Caco-2 (cell line): ENCODE measurements around the gene IL22. TPM values are rescaled to one million over a fixed set of nuclear protein-coding genes. Genes with fewer than 3 reads are reported as not detected.

Source experiments
- BruUV-seq: library from RNA; stranded (reverse); fragments of 400-500 nt; replicated peaks from 2 replicates; lab custom pipeline; 2021; lab: Mats Ljungman, UMichigan
- CTCF ChIA-PET: fragments of 300-600 bp; sonication (Branson Sonifier 250); formaldehyde crosslinking; loops from one replicate; lab custom pipeline; 2022; ENCODE audit warnings: antibody characterized with exemption; lab: Charles Lee
- POLR2A ChIA-PET: fragments of 300-600 bp; sonication (Branson Sonifier 250); formaldehyde crosslinking; loops from one replicate; lab custom pipeline; 2022; ENCODE audit warnings: antibody characterized with exemption; lab: Charles Lee
- DNase-seq, 2 experiments: peaks; one replicate each; pipeline versions ENCODE4 v3.0.0 to v3.0.0-alpha.2; 2020 to 2022
- H3K27me3 ChIP-seq: replicated peaks from 2 replicates; pipeline ENCODE4 v1.6.0; 2011; ENCODE audit warnings: low read length; ENCODE audit not compliant: control insufficient read depth, insufficient read depth
- H3K36me3 ChIP-seq: 2 replicates; pipeline ENCODE4 v1.5.1; 2011; ENCODE audit warnings: low read length; ENCODE audit not compliant: control insufficient read depth, insufficient read depth
- H3K4me1 ChIP-seq: fragments of 250-450 bp; sonication (Bioruptor Pico); 2 replicates; pipeline ENCODE4 v1.5.1; 2020; ENCODE audit warnings: mild to moderate bottlenecking
- H3K4me3 ChIP-seq: 2 replicates; pipeline ENCODE4 v1.5.1; 2011; ENCODE audit warnings: low read depth, mild to moderate bottlenecking, control low read depth, low read length
- H3K9me3 ChIP-seq: fragments of 250-450 bp; sonication (Bioruptor Pico); 2 replicates; pipeline ENCODE4 v1.5.1; 2020; ENCODE audit warnings: mild to moderate bottlenecking, moderate library complexity
- H3K27ac Mint-ChIP-seq: one replicate; pipeline ENCODE4 v1.8.0; 2022; ENCODE audit warnings: mixed read lengths; ENCODE audit not compliant: unreplicated experiment
- H3K27me3 Mint-ChIP-seq: one replicate; pipeline ENCODE4 v1.8.0; 2022; ENCODE audit warnings: mixed read lengths; ENCODE audit not compliant: insufficient read depth, unreplicated experiment
- H3K36me3 Mint-ChIP-seq: one replicate; pipeline ENCODE4 v1.8.0; 2022; ENCODE audit warnings: mild to moderate bottlenecking, mixed read lengths; ENCODE audit not compliant: insufficient read depth, unreplicated experiment
- H3K4me1 Mint-ChIP-seq: one replicate; pipeline ENCODE4 v1.8.0; 2022; ENCODE audit warnings: low read depth, mixed read lengths; ENCODE audit not compliant: unreplicated experiment
- H3K4me3 Mint-ChIP-seq: one replicate; pipeline ENCODE4 v1.8.0; 2022; ENCODE audit warnings: mild to moderate bottlenecking, moderate library complexity, mixed read lengths; ENCODE audit not compliant: unreplicated experiment
- H3K9me3 Mint-ChIP-seq: one replicate; pipeline ENCODE4 v1.8.0; 2022; ENCODE audit warnings: mixed read lengths; ENCODE audit not compliant: unreplicated experiment
- CTCF ChIP-seq, 2 experiments: fragments of 200-600 bp in 1 of 2; IDR thresholded peaks; 1 replicate in 1 of 2; 2 replicates in 1 of 2; pipeline versions ENCODE4 v1.5.1 to v1.8.0; 2011 to 2022; ENCODE audit warnings: antibody characterized with exemption in 1 of 2, control low read depth in 1 of 2, inconsistent platforms in 1 of 2, low read depth in 1 of 2, low read length in 1 of 2, mild to moderate bottlenecking in 1 of 2, moderate library complexity in 1 of 2; ENCODE audit not compliant: insufficient read depth in 1 of 2, severe bottlenecking in 1 of 2, unreplicated experiment in 1 of 2
- intact Hi-C: fragments of 100-400 bp; cut with micrococcal nuclease; formaldehyde crosslinking; loops from one replicate; pipeline ENCODE4 v1.10.0; 2022; ENCODE audit not compliant: unreplicated experiment
- total RNA-seq: library from RNA; stranded (reverse); gene quantifications from 2 replicates; pipeline ENCODE4 v1.2.3, GENCODE V29; 2022

The IL22 gene
- total RNA-seq, 1 experiment from 2014 or later, result not detected

DNA sequence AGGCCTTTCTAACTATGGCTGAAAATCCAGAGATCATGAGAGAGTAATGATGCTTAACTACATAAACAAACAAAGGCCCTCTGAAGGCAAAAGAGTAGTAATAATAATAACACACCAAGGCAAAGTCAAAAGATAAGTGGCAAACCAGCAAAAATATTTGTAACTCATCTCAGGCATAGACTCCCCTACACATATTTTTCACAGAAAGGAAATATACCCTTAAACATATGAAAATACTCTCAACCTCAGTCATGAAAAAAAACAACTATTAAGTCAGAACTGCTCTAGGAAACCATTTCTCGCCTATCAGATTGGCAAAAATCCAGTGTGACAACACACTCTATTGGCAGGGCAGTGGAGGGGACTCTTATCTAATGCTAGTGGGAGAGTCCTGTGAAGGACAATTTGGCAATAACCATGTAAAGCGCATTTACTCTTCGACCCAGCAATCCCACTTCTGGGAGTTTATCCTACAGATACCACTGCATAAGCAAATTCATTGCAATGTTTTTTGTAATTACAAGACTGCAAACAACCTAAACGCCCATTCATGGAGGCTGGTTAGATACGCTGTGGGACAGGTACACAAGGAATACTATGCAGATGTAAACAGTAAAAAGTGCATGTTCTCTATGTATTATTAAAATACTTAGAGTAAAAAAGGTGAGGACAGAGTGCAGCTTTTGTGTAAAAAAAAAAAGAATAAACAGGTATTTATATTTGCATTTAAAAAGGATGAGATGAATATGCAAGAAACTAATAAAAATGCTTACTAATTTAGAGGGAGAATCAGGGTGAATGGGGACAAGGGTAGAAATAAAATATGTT lies 26.0 kb upstream of the IL22 start:
- no peak for DNase-seq
- TF ChIP-seq CTCF (IDR thresholded peaks at IDR 0.05; ENCODE audit: insufficient read depth in 1 of 2, low read depth in 1 of 2, low read length in 1 of 2, severe bottlenecking in 1 of 2, unreplicated experiment in 1 of 2), result no peak
- H3K4me3 ChIP-seq, result no peak overlapping the region
- Mint-ChIP-seq H3K4me3 (no peak overlapping the region), H3K4me1 (peaks cover 6% of the 10 kb centered on the region), H3K9me3 (no peaks in the 10 kb centered on the region), H3K36me3 (no peaks in the 10 kb centered on the region), H3K27me3 (peaks cover 7% of the 10 kb centered on the region), H3K27ac (no peak overlapping the region)
- no peaks in the 10 kb centered on the region for H3K36me3 ChIP-seq
- H3K4me1 ChIP-seq, result no peaks in the 10 kb centered on the region
- POLR2A ChIA-PET, result no interaction called here
- no peaks in the 10 kb centered on the region for H3K27me3 ChIP-seq
- intact Hi-C loops, result no loop called here
- CTCF ChIA-PET, result no interaction called here
- no peaks in the 10 kb centered on the region for H3K9me3 ChIP-seq
- no TSS peak for BruUV-seq

GRCh38 chr12:68276402-68276930 lies 23.1 kb upstream of the IL22 start:
- H3K27ac Mint-ChIP-seq, result no peak overlapping the region
- ChIA-PET CTCF (no interaction called here), POLR2A (no interaction called here)
- H3K36me3 Mint-ChIP-seq, result no peaks in the 10 kb centered on the region
- Histone ChIP-seq H3K4me3 (no peak overlapping the region), H3K9me3 (no peaks in the 10 kb centered on the region), H3K4me1 (no peaks in the 10 kb centered on the region), H3K27me3 (no peaks in the 10 kb centered on the region), H3K36me3 (no peaks in the 10 kb centered on the region)
- H3K27me3 Mint-ChIP-seq, result peaks cover 2% of the 10 kb centered on the region
- no peak overlapping the region for H3K4me3 Mint-ChIP-seq
- intact Hi-C loops, result no loop called here
- no peaks in the 10 kb centered on the region for H3K9me3 Mint-ChIP-seq
- no TSS peak for BruUV-seq
- no peak for DNase-seq
- H3K4me1 Mint-ChIP-seq, result peaks cover 6% of the 10 kb centered on the region
- TF ChIP-seq CTCF (IDR thresholded peaks at IDR 0.05; ENCODE audit: insufficient read depth in 1 of 2, low read depth in 1 of 2, low read length in 1 of 2, severe bottlenecking in 1 of 2, unreplicated experiment in 1 of 2), result no peak

DNA sequence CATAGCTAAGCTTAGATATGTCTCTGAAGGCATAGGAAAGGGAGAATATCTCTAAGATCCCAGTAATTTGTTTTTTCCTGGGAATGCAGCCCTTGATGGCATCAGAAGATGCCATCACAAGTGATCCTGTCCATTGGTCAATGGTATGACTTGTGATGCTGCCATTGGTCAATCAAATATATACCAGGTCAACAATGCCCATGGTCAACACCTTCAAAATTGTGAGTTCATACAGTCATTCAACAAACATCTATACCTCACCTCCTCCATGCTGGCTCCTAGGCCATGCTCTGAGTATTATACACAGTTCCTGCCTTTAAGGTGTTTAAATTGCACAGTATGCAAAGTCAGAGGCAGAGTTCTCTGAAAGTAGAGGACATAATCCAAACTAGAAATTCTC lies 19.3 kb upstream of the IL22 start:
- H3K4me1 ChIP-seq, result no peaks in the 10 kb centered on the region
- TF ChIP-seq CTCF (IDR thresholded peaks at IDR 0.05; ENCODE audit: insufficient read depth in 1 of 2, low read depth in 1 of 2, low read length in 1 of 2, severe bottlenecking in 1 of 2, unreplicated experiment in 1 of 2), result no peak
- no peaks in the 10 kb centered on the region for H3K36me3 Mint-ChIP-seq
- DNase-seq, result no peak
- H3K36me3 ChIP-seq, result no peaks in the 10 kb centered on the region
- ChIA-PET POLR2A (no interaction called here), CTCF (no interaction called here)
- H3K27ac Mint-ChIP-seq, result no peak overlapping the region
- BruUV-seq, result no TSS peak
- intact Hi-C loops, result no loop called here
- H3K27me3 Mint-ChIP-seq, result peaks cover 8% of the 10 kb centered on the region
- H3K27me3 ChIP-seq, result no peaks in the 10 kb centered on the region
- H3K9me3 Mint-ChIP-seq, result no peaks in the 10 kb centered on the region
- no peak overlapping the region for H3K4me3 Mint-ChIP-seq
- H3K9me3 ChIP-seq, result no peaks in the 10 kb centered on the region
- peaks cover 5% of the 10 kb centered on the region for H3K4me1 Mint-ChIP-seq
- no peak overlapping the region for H3K4me3 ChIP-seq
